Activated naive CD4-positive, alpha-beta T cell treated with anti-CD3 and anti-CD28 coated beads, Interleukin-2, amount 50 U/mL, for 72 hours (primary cell): Measurements from ENCODE around the gene DOC2B. TPM values are rescaled to one million over a fixed set of nuclear protein-coding genes. Genes with fewer than 3 reads are reported as not detected.
"Not testable (repeated sequence)": the region's sequence is repeated elsewhere in the genome, so short reads cannot be mapped to it uniquely, and the experiment has no call there.

Experiments used
- ATAC-seq, 2 donors: fragments of 150-1000 bp; cut with Tn5 transposase; 2 replicates each; pipeline ENCODE4 v1.10.0; 2021; ENCODE audit warnings: mild to moderate bottlenecking in 2 of 2, moderate library complexity in 2 of 2
- DNase-seq, 2 donors: peaks; one replicate each; pipeline ENCODE4 v3.0.0; 2021 to 2022; ENCODE audit warnings: low spot score in 2 of 2
- H3K27ac Mint-ChIP-seq, 2 donors: one replicate each; pipeline ENCODE4 v1.8.0; 2022; ENCODE audit warnings: mild to moderate bottlenecking in 2 of 2, mixed read lengths in 2 of 2
- H3K36me3 Mint-ChIP-seq, 2 donors: one replicate each; pipeline ENCODE4 v1.8.0; 2022; ENCODE audit warnings: mixed read lengths in 2 of 2
- H3K9me3 Mint-ChIP-seq, 2 donors: one replicate each; pipeline ENCODE4 v1.8.0; 2022; ENCODE audit warnings: mixed read lengths in 2 of 2
- total RNA-seq, 2 donors: library from RNA; stranded (reverse); gene quantifications; one replicate each; pipeline ENCODE4 v1.2.3, GENCODE V29; 2022

DOC2B gene
- total RNA-seq = under 1 TPM in 1 of 2 donors, not detected in 1; 0.64 TPM

- H3K9me3 Mint-ChIP-seq = no peaks in the 10 kb centered on the region
Measured at GRCh38 chr17:181245-182049, at the start of gene DOC2B. Gene DOC2B (minus strand): TSS chr17:181650. CDS start chr17:181479, 171 bp downstream.

GRCh38 chr17:230395-230770 is 48.9 kb upstream of the DOC2B start:
- Mint-ChIP-seq H3K9me3 (no peaks in the 10 kb centered on the region), H3K36me3 (no peaks in the 10 kb centered on the region), H3K27ac (peak overlapping the region in 1 of 2 donors; percentile 69)
- no peak for DNase-seq
- ATAC-seq = no peak

More at GRCh38 chr17:181245-182049, at the start of gene DOC2B:
- no peak within 1 kb of the TSS for H3K27ac Mint-ChIP-seq
- no peak for DNase-seq
- ATAC-seq = peak; percentile 78 to 82
- H3K36me3 Mint-ChIP-seq = no peaks in the 10 kb centered on the region

DNA sequence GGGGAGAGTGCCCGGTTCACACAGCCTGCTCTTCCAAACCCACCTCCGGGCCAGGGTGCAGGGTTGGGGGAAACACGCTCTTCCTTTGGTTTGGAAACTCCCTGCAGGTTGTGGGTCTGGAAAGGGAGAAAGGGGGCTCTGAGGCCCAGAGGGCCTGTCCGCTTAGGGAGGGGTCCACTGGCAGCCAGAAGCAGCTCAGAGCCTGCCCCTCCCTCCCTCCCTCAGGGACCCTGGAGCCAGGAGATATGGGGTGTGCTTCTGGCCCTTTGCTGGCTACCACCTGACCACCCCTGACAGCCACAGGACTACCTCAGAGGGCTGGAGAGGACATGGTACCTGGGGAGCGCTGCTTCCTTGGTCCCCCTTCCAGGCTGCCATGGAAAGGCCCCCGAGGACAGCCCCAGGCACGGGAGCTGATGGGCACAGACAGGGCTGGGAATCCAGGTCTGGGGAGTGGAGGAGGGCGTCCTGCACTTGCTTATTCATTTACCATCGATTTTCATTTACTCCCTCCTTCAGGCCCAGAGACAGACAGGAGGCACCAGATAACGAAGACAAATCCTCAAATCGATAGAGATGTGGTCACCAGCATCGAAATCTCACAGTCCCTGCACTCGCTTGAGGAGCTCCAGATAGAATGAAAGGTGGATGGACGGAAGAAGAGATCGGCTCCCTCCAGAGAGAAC is 48.4 kb upstream of the DOC2B start:
- H3K9me3 Mint-ChIP-seq = no peaks in the 10 kb centered on the region
- ATAC-seq = no peak
- DNase-seq = no peak
- peak overlapping the region in 1 of 2 donors; percentile 69 for H3K27ac Mint-ChIP-seq
- no peaks in the 10 kb centered on the region for H3K36me3 Mint-ChIP-seq

DNA sequence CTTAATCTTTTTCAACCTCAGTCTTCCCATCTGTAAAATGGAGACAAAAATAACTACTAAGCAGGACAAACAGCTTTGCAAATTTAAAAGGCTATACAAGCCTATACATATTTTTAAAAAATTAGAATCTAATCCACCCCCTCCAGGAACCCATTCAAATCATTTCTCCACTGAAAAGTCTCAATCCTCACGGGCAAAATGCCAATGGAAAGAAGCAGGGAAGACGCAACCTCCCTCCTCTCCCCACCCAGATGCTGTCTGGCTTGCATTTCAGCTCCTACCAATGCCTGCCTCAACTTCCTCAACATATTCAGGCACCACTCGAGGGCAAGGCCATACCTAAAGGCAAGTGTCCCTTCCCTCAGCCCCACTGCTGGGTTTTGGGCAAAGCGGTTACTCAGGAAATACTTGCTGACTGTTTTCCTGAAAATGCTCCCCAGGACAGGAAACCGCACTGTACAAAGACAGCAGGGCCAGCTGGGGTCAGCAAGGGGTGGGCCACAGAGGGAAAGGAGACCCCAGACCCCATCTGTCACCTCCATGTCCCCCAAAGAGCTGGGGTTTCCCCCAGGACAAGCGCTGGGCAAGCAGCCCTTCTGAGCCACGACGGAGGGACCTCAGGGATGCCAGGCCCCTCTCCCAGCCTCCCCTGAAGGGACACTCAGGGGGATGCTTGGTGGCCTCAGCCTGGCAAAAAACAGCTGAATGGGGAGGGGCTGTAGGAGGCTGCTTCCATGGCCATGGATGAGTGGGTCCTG is 47.7 kb upstream of the DOC2B start:
- H3K27ac Mint-ChIP-seq = no peak overlapping the region
- H3K36me3 Mint-ChIP-seq = no peaks in the 10 kb centered on the region
- H3K9me3 Mint-ChIP-seq = no peaks in the 10 kb centered on the region
- DNase-seq = no peak
- no peak for ATAC-seq

DNA sequence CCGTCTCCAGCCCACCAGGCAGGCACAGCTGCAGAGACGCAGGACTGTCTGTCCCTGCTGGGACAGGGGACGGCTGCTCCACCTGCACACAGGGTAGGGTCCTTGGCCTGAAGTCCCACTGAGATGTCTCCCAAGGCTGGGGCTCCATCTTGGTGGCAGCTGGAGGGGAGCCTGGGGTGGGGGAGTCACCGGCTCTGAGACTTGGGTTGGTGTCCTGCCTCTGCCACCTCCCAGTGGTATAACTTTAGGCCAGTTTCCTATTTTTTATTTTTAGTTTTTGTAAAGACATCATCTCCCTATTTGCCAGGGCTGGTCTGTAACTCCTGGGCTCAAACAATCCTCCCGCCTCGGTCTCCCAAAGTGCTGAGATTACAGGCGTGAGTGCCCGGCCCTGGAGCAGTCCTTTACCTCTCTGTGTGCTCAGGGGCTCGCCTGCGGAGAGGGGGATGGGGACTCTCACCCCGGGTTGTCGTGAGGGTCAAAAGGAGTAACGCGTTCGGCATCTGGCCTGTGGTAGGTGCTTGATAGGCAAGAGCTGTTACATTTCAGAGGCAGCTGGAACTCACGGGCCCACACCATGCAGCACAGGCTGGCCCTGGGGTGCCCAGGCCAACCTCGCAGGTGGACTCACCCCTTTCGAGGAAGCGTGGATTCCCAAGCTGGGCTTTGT is 46.6 kb upstream of the DOC2B start:
- ATAC-seq (no peak), DNase-seq (no peak)
- Mint-ChIP-seq H3K27ac (no peak overlapping the region), H3K9me3 (no peaks in the 10 kb centered on the region), H3K36me3 (no peaks in the 10 kb centered on the region)

DNA sequence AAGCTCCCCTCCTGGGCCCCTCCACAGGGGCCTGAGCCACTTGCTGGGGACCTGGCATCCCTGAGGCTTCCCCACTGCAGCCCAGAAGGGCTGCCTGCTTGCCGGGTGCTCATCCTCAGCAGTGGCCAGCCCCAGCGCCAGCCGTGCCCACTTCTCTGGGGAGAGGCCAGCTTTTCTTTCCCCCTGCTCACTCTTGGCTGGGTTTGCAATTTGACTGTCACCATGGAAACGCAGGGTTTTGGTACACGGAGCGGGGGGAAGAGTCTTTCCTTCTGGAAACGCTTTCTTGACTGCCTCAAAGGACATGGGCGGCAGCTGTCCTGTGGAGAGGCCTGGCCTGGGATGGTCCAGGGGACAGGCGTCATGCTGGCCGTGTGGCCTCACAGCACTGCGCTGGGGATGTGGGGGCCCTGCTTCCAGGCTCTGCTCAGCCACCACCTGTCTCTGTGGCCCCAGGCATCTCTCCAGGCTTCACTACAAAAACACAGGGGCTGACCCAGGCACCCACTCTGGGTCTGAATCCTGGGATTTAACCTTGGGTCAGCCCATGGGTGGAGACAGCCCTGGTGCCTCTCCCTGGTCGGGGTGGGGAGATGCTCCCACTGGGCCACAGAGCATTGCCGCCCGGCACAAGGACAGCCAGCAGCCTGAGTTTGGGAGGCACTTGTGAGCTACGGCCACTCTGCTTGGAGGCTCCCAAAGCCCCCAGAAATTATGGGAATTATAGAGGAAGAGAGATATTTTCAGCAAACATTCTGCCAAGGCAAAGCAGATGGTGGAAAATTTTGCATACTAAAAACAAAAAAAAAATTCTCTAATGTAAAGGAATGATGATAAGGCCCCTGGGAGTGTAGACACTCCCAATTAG is 45.9 kb upstream of the DOC2B start:
- H3K36me3 Mint-ChIP-seq = no peaks in the 10 kb centered on the region
- H3K9me3 Mint-ChIP-seq = no peaks in the 10 kb centered on the region
- no peak overlapping the region for H3K27ac Mint-ChIP-seq
- DNase-seq = no peak
- ATAC-seq = no peak

DNA sequence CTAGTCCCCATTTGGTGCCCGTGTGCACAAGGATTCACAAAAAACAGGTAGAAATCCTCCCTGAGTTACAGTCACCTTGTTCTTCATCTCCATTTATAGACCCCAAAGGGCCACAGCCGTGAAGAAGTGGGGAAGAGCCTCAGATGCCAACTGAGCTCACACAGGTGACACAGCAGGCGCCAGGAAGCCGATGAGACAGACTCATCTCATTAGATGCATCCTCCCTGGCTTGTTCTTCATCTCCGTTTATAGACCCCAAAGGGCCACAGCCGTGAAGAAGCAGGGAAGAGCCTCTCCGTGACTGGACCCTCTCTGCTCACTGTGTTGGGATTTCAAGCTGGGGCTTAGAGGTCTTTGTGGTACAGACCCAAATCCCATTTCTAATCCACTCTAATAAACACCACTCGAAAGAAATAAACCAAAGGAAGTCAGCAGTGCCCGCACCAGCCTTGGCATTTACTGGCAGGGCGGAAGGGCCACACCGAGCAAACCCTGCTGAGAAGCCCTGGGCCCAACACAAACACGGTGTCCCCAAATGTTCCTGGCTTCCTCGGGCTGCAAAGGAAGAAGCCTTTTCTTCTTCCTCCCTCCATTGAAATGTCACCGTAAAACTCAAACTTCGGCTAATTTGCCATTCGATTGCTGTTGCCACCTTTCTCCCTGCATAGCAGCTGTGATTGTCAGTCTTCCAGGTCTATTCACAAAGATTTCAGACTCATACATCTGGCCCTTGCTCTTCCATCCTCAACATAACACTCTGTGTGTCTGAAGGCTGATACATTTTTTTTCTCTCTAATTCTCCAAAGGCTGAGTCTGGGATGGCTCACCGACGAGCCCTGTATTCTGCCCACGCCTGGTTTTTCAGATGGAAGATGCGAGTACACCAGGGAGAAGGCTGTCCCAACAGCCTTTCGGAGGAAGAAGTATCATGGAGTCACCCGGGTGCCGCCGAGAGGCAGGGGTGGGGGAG is 44.9 kb upstream of the DOC2B start:
- Mint-ChIP-seq H3K9me3 (no peaks in the 10 kb centered on the region), H3K36me3 (no peaks in the 10 kb centered on the region), H3K27ac (no peak overlapping the region)
- no peak for DNase-seq
- ATAC-seq = no peak

DNA sequence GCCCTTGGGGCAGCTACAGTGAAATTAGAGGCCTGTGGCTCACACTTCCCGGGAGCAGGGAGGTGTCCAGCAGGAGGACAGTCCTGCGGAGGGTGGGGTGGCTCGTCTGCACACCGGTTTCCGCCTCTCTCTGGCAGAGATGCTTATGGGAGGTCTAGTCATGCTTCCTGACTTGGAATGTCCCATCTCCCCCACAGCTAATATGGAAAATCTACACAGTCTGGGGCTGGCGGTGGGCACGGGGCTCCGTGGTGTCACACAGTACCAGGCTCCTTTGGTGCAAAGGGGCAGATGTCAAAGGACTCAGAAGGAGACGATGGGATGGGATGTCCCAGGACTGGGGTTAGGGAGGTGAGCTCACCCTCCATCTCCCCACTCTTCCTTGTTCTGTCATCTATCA is 44.1 kb upstream of the DOC2B start:
- Mint-ChIP-seq H3K27ac (no peak overlapping the region), H3K9me3 (no peaks in the 10 kb centered on the region), H3K36me3 (no peaks in the 10 kb centered on the region)
- no peak for ATAC-seq
- DNase-seq = no peak

- not testable (repeated sequence) for H3K36me3 Mint-ChIP-seq, ATAC-seq, DNase-seq, H3K27ac Mint-ChIP-seq, H3K9me3 Mint-ChIP-seq
Measured at GRCh38 chr17:224576-224975, 43.1 kb upstream of the DOC2B start.

GRCh38 chr17:223723-224471 is 42.4 kb upstream of the DOC2B start:
- Mint-ChIP-seq H3K36me3 (no peaks in the 10 kb centered on the region), H3K27ac (no peak overlapping the region), H3K9me3 (no peaks in the 10 kb centered on the region)
- DNase-seq = no peak
- ATAC-seq = no peak

- no peaks in the 10 kb centered on the region for H3K9me3 Mint-ChIP-seq
- DNase-seq (no peak), ATAC-seq (no peak)
- H3K36me3 Mint-ChIP-seq = no peaks in the 10 kb centered on the region
- H3K27ac Mint-ChIP-seq = no peak overlapping the region
Measured at GRCh38 chr17:222172-222571, 40.7 kb upstream of the DOC2B start.

DNA sequence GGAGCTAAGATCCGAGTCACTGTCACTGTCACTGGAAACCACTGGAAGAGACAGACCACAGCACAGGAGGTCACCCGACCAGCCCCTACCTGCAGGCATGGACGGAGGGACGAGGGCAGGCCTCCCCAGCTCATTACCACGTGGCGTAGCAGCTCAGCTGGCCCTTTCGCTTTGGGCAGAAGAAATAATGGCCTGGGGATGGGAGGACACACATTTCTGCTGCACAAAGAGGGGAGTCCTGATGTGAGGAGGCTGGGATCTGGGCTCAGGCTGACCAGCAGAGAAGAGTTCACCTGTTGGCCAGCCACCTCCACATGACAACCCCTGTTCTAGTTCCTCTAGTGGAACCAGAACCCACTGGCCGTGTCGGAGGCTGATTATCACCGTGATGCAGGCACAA is 38.2 kb upstream of the DOC2B start:
- DNase-seq (no peak), ATAC-seq (no peak)
- Mint-ChIP-seq H3K9me3 (no peaks in the 10 kb centered on the region), H3K27ac (peak overlapping the region in 1 of 2 donors; percentile 29), H3K36me3 (no peaks in the 10 kb centered on the region)

DNA sequence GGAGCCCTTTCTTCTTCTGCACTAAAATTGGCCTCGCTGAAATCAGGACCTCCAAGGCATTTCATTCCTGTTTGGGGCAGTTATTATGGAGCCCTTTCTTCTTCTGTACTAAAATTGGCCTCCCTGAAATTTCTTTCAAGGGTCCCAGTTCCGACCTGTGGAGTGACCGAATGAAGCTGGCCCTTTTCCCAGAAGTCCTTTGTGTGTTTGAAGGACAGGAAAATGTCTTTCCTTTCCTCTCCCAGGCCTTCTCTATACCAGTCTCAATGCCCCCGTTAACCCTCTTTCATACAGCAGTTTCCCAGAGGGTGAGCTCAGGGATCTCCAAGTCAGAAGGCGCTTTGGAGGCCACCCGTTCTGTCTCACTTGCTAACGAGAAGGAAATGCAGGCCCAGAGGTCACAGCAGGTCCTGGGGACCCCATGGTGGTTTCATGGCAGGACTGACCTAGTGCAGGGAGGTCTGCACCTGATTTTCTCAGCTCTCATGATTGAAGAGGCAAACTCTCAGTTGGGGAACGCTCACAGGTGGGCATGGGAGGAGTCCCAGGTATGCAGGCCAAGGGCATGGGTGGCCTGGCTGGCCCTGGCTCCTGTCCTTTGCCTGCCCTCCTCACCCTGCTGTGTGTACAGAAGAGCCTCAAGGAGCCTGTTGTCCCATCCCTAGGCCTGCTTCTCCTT is 37.1 kb upstream of the DOC2B start:
- Mint-ChIP-seq H3K27ac (no peak overlapping the region), H3K9me3 (no peaks in the 10 kb centered on the region), H3K36me3 (no peaks in the 10 kb centered on the region)
- no peak for ATAC-seq
- no peak for DNase-seq

GRCh38 chr17:216625-217024 is 35.2 kb upstream of the DOC2B start:
- ATAC-seq (no peak), DNase-seq (no peak)
- no peak overlapping the region for H3K27ac Mint-ChIP-seq
- no peaks in the 10 kb centered on the region for H3K36me3 Mint-ChIP-seq
- no peaks in the 10 kb centered on the region for H3K9me3 Mint-ChIP-seq
